ENCODE measurements around the gene SLC35A3.

The SLC35A3 gene

DNA sequence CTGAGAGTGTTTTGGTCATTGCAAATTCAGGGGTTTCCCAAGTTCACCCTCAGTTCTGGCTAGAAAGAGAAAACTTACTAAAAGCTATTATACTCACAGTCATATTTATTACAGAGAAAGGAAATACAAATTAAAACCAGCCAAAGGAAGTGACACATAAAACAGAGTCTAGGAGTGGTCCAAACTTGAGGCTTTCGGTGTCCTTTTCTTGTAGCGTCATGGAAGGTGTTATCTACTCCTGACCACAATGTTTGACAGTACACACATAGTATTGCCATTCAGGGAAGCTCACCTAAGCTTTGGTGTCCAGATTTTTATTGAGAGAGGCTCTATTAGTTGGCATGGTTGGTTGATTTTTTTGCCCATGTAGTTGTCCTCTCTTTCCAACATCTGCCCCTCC, 59.0 kb downstream of the SLC35A3 start:
- H3K9me3 ChIP-seq (ENCODE audit: insufficient read depth, low read depth, low read length) = no peaks in the 10 kb centered on the region
- H3K4me2 ChIP-seq (ENCODE audit: low read depth, low read length, poor library complexity, severe bottlenecking) = peak overlapping the region; percentile 1
- H3K27me3 ChIP-seq (ENCODE audit: insufficient read depth, low read length, poor library complexity, severe bottlenecking) = no peaks in the 10 kb centered on the region

DNA sequence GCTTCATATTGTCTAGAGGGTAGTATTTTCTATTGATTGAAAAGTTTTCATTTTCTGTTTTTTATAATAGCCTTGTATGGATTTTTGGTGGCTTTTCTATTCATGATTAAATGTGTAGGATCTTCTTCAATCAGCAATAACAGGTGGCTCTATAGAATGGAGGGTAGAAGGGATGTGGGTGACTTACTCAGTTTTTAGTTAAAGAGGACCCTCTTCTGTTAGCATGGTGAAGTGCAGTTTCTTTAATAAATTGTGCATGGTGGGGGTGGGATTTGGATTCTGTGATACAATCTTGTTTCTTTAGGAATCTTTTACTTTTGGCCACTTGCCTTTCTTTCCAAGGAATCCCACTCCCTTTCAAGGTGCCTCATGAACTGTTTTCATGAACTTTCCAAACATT, 64.7 kb downstream of the SLC35A3 start:
- Histone ChIP-seq H3K4me1 (ENCODE audit: insufficient read depth, low read length, poor library complexity, severe bottlenecking) (peaks cover 21% of the 10 kb centered on the region), H3K4me3 (ENCODE audit: low read length, poor library complexity, severe bottlenecking) (no peak overlapping the region), H4K20me1 (ENCODE audit: insufficient read depth, low read length, poor library complexity, severe bottlenecking) (peaks cover 8% of the 10 kb centered on the region), H3K9me2 (replicated peaks; ENCODE audit: low read depth, low read length) (no peaks in the 10 kb centered on the region), H3K4me2 (ENCODE audit: low read depth, low read length, poor library complexity, severe bottlenecking) (no peak overlapping the region), H3K79me2 (ENCODE audit: insufficient read depth, low read length) (peaks cover 38% of the 10 kb centered on the region), H3K9ac (ENCODE audit: low read depth, low read length, poor library complexity, severe bottlenecking) (no peak overlapping the region), H3K9me3 (ENCODE audit: insufficient read depth, low read depth, low read length) (no peaks in the 10 kb centered on the region), H3K36me3 (ENCODE audit: insufficient read depth, low read length) (no peaks in the 10 kb centered on the region), H3F3A (ENCODE audit: low read depth) (0 out of 2 replicates have a peak, but pooled peaks cover 4% of the 10 kb centered on the region), H2AFZ (ENCODE audit: low read length) (no peak overlapping the region), H3K27me3 (ENCODE audit: insufficient read depth, low read length, poor library complexity, severe bottlenecking) (no peaks in the 10 kb centered on the region)
- TF ChIP-seq, protein P1, sequence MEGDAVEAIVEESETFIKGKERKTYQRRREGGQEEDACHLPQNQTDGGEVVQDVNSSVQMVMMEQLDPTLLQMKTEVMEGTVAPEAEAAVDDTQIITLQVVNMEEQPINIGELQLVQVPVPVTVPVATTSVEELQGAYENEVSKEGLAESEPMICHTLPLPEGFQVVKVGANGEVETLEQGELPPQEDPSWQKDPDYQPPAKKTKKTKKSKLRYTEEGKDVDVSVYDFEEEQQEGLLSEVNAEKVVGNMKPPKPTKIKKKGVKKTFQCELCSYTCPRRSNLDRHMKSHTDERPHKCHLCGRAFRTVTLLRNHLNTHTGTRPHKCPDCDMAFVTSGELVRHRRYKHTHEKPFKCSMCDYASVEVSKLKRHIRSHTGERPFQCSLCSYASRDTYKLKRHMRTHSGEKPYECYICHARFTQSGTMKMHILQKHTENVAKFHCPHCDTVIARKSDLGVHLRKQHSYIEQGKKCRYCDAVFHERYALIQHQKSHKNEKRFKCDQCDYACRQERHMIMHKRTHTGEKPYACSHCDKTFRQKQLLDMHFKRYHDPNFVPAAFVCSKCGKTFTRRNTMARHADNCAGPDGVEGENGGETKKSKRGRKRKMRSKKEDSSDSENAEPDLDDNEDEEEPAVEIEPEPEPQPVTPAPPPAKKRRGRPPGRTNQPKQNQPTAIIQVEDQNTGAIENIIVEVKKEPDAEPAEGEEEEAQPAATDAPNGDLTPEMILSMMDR (conservative IDR thresholded peaks at IDR 0.05; ENCODE audit: low read length) = peak; percentile 80
- TF ChIP-seq EZH2phosphoT487 (IDR thresholded peaks at IDR 0.05; ENCODE audit: borderline replicate concordance) = no peak

More for the DNA sequence above, 59.0 kb downstream of the SLC35A3 start:
- TF ChIP-seq EZH2phosphoT487 (IDR thresholded peaks at IDR 0.05; ENCODE audit: borderline replicate concordance) = no peak
- TF ChIP-seq, protein P1 (conservative IDR thresholded peaks at IDR 0.05; ENCODE audit: low read length) = no peak
- no peak overlapping the region for H3K9ac ChIP-seq (ENCODE audit: low read depth, low read length, poor library complexity, severe bottlenecking)
- no peaks in the 10 kb centered on the region for H3K9me2 ChIP-seq (replicated peaks; ENCODE audit: low read depth, low read length)
- H3F3A ChIP-seq (ENCODE audit: low read depth) = no peaks in the 10 kb centered on the region
- H3K4me3 ChIP-seq (ENCODE audit: low read length, poor library complexity, severe bottlenecking) = no peak overlapping the region
- no peak overlapping the region for H2AFZ ChIP-seq (ENCODE audit: low read length)
- H4K20me1 ChIP-seq (ENCODE audit: insufficient read depth, low read length, poor library complexity, severe bottlenecking) = no peaks in the 10 kb centered on the region
- no peaks in the 10 kb centered on the region for H3K36me3 ChIP-seq (ENCODE audit: insufficient read depth, low read length)
- no peaks in the 10 kb centered on the region for H3K79me2 ChIP-seq (ENCODE audit: insufficient read depth, low read length)
- H3K4me1 ChIP-seq (ENCODE audit: insufficient read depth, low read length, poor library complexity, severe bottlenecking) = peaks cover 8% of the 10 kb centered on the region

DNA sequence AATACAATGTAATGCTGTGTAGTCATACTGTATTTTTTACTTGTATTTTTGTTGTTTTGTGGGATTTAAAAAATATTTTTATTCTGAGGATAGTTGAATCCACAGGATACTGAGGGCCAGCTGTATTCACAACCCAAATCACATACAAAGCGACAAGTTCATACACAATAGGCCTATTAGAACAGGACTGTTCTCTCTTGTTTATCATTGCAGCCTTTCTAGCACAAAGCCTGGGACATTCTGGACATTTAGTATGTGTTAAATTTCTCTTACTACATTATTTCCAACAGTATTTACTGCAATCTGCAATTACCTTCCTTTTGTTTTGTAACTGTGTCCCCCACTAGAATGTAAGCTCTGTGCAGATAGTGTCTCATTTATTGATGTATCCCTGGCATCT, 65.4 kb downstream of the SLC35A3 start:
- Histone ChIP-seq H3K9ac (ENCODE audit: low read depth, low read length, poor library complexity, severe bottlenecking) (no peak overlapping the region), H3K4me1 (ENCODE audit: insufficient read depth, low read length, poor library complexity, severe bottlenecking) (peaks cover 28% of the 10 kb centered on the region), H3F3A (ENCODE audit: low read depth) (0 out of 2 replicates have a peak, but pooled peaks cover 4% of the 10 kb centered on the region), H3K36me3 (ENCODE audit: insufficient read depth, low read length) (no peaks in the 10 kb centered on the region), H3K9me2 (replicated peaks; ENCODE audit: low read depth, low read length) (no peaks in the 10 kb centered on the region), H2AFZ (ENCODE audit: low read length) (no peak overlapping the region), H4K20me1 (ENCODE audit: insufficient read depth, low read length, poor library complexity, severe bottlenecking) (peaks cover 16% of the 10 kb centered on the region), H3K79me2 (ENCODE audit: insufficient read depth, low read length) (peaks cover 45% of the 10 kb centered on the region), H3K9me3 (ENCODE audit: insufficient read depth, low read depth, low read length) (no peaks in the 10 kb centered on the region), H3K27me3 (ENCODE audit: insufficient read depth, low read length, poor library complexity, severe bottlenecking) (no peaks in the 10 kb centered on the region), H3K4me3 (ENCODE audit: low read length, poor library complexity, severe bottlenecking) (peak overlapping the region; percentile 100), H3K4me2 (ENCODE audit: low read depth, low read length, poor library complexity, severe bottlenecking) (peak overlapping the region; percentile 99)
- no peak for TF ChIP-seq EZH2phosphoT487 (IDR thresholded peaks at IDR 0.05; ENCODE audit: borderline replicate concordance)
- TF ChIP-seq, protein P1 (conservative IDR thresholded peaks at IDR 0.05; ENCODE audit: low read length) = no peak
